ENCODE results near the gene FAM9C. TPM values are rescaled to one million over a fixed set of nuclear protein-coding genes. Genes with fewer than 3 reads are reported as not detected.
A peak's percentile ranks its signal among the peaks of the same experiment; 100 is the strongest.

The FAM9C gene
- total RNA-seq, 1 experiment from 2014 or later = not detected

GRCh38 chrX:13015536-13016236 lies 28.7 kb downstream of the FAM9C start:
- ChIA-PET CTCF (interaction anchor here (0.5 to 0.7 kb wide), 2 partner anchors 69 to 325 kb away, joined by 5 to 15 read pairs; no protein-coding TSS in a partner anchor), POLR2A (ENCODE audit: unreplicated experiment) (interaction anchor here (0.8 kb wide), 1 partner anchor 29 kb away, joined by 15 read pairs; no protein-coding TSS in a partner anchor)
- no peaks in the 10 kb centered on the region for H3K36me3 ChIP-seq (ENCODE audit: low read depth)
- H3F3A ChIP-seq (ENCODE audit: insufficient read depth, low read depth) = no peaks in the 10 kb centered on the region
- no peak overlapping the region for H3K4me2 ChIP-seq
- H3K79me2 ChIP-seq (ENCODE audit: low read depth) = no peaks in the 10 kb centered on the region
- intact Hi-C loops (cut with micrococcal nuclease; ENCODE audit: unreplicated experiment) = no loop called here
- no peaks in the 10 kb centered on the region for H3K9me2 ChIP-seq (ENCODE audit: insufficient read depth)
- peaks cover 13% of the 10 kb centered on the region for H3K4me1 ChIP-seq (replicated peaks; ENCODE audit: insufficient read depth)
- H3K4me3 ChIP-seq = no peak overlapping the region
- no peak overlapping the region for H3K27ac ChIP-seq
- peak in 1 of 2 experiments; percentile 46 for DNase-seq
- H3K27me3 ChIP-seq (ENCODE audit: insufficient read depth, low read depth) = no peaks in the 10 kb centered on the region
- H2AFZ ChIP-seq = no peak overlapping the region
- no peaks in the 10 kb centered on the region for H4K20me1 ChIP-seq (ENCODE audit: insufficient read depth)
- TF ChIP-seq EZH2 (IDR thresholded peaks at IDR 0.05; ENCODE audit: low read depth) (no peak), CTCF (conservative IDR thresholded peaks at IDR 0.05) (no peak)
- no peaks in the 10 kb centered on the region for H3K9me3 ChIP-seq (ENCODE audit: insufficient read depth, low read depth)
- no TSS peak for BruUV-seq (replicated peaks)

- no peaks in the 10 kb centered on the region for H3K9me2 ChIP-seq (ENCODE audit: insufficient read depth)
- peaks cover 4% of the 10 kb centered on the region; the same call in 1 of the 2 replicates for H3F3A ChIP-seq (ENCODE audit: insufficient read depth, low read depth)
- TF ChIP-seq CTCF (conservative IDR thresholded peaks at IDR 0.05) (no peak), EZH2 (IDR thresholded peaks at IDR 0.05; ENCODE audit: low read depth) (no peak)
- intact Hi-C loops (cut with micrococcal nuclease; ENCODE audit: unreplicated experiment) = no loop called here
- peaks cover 25% of the 10 kb centered on the region for H3K4me1 ChIP-seq (replicated peaks; ENCODE audit: insufficient read depth)
- CTCF ChIA-PET = no interaction called here
- BruUV-seq (replicated peaks) = no TSS peak
- POLR2A ChIA-PET (ENCODE audit: unreplicated experiment) = interaction anchor here (0.7 kb wide), 1 partner anchor 384 kb away, joined by 3 read pairs; no protein-coding TSS in a partner anchor
- H3K4me2 ChIP-seq = no peak overlapping the region
- H2AFZ ChIP-seq = no peak overlapping the region
- H3K9me3 ChIP-seq (ENCODE audit: insufficient read depth, low read depth) = no peaks in the 10 kb centered on the region
- no peaks in the 10 kb centered on the region for H3K27me3 ChIP-seq (ENCODE audit: insufficient read depth, low read depth)
- H3K27ac ChIP-seq = no peak overlapping the region
- H3K4me3 ChIP-seq = no peak overlapping the region
- no peaks in the 10 kb centered on the region for H3K36me3 ChIP-seq (ENCODE audit: low read depth)
- DNase-seq = no peak
- H3K79me2 ChIP-seq (ENCODE audit: low read depth) = no peaks in the 10 kb centered on the region
- no peaks in the 10 kb centered on the region for H4K20me1 ChIP-seq (ENCODE audit: insufficient read depth)
Observed at GRCh38 chrX:13014111-13015096, 30.0 kb downstream of the FAM9C start.

- TF ChIP-seq EZH2 (IDR thresholded peaks at IDR 0.05; ENCODE audit: low read depth) (no peak), CTCF (conservative IDR thresholded peaks at IDR 0.05) (no peak)
Observed at GRCh38 chrX:13013363-13014110, 30.9 kb downstream of the FAM9C start.

More at GRCh38 chrX:13013363-13014110, 30.9 kb downstream of the FAM9C start:
- no peaks in the 10 kb centered on the region for H3K79me2 ChIP-seq (ENCODE audit: low read depth)
- H2AFZ ChIP-seq = no peak overlapping the region
- no peaks in the 10 kb centered on the region for H3K9me2 ChIP-seq (ENCODE audit: insufficient read depth)
- no peaks in the 10 kb centered on the region for H3K27me3 ChIP-seq (ENCODE audit: insufficient read depth, low read depth)
- no peak for DNase-seq
- H3K4me2 ChIP-seq = no peak overlapping the region
- ChIA-PET POLR2A (ENCODE audit: unreplicated experiment) (no interaction called here), CTCF (interaction anchor here (0.6 kb wide), 1 partner anchor 65 kb away, joined by 4 read pairs; no protein-coding TSS in a partner anchor)
- intact Hi-C loops (cut with micrococcal nuclease; ENCODE audit: unreplicated experiment) = no loop called here
- peak overlapping the region; percentile 34 for H3K27ac ChIP-seq
- no peaks in the 10 kb centered on the region for H3K9me3 ChIP-seq (ENCODE audit: insufficient read depth, low read depth)
- peaks cover 7% of the 10 kb centered on the region; the same call in 1 of the 2 replicates for H3F3A ChIP-seq (ENCODE audit: insufficient read depth, low read depth)
- H3K4me3 ChIP-seq = no peak overlapping the region
- peaks cover 34% of the 10 kb centered on the region for H3K4me1 ChIP-seq (replicated peaks; ENCODE audit: insufficient read depth)
- BruUV-seq (replicated peaks) = no TSS peak
- no peaks in the 10 kb centered on the region for H3K36me3 ChIP-seq (ENCODE audit: low read depth)
- H4K20me1 ChIP-seq (ENCODE audit: insufficient read depth) = no peaks in the 10 kb centered on the region
